ENCODE data around the gene TPST1.
"Not testable (repeated sequence)": the region's sequence is repeated elsewhere in the genome, so short reads cannot be mapped to it uniquely, and the experiment has no call there.

Gene TPST1

DNA sequence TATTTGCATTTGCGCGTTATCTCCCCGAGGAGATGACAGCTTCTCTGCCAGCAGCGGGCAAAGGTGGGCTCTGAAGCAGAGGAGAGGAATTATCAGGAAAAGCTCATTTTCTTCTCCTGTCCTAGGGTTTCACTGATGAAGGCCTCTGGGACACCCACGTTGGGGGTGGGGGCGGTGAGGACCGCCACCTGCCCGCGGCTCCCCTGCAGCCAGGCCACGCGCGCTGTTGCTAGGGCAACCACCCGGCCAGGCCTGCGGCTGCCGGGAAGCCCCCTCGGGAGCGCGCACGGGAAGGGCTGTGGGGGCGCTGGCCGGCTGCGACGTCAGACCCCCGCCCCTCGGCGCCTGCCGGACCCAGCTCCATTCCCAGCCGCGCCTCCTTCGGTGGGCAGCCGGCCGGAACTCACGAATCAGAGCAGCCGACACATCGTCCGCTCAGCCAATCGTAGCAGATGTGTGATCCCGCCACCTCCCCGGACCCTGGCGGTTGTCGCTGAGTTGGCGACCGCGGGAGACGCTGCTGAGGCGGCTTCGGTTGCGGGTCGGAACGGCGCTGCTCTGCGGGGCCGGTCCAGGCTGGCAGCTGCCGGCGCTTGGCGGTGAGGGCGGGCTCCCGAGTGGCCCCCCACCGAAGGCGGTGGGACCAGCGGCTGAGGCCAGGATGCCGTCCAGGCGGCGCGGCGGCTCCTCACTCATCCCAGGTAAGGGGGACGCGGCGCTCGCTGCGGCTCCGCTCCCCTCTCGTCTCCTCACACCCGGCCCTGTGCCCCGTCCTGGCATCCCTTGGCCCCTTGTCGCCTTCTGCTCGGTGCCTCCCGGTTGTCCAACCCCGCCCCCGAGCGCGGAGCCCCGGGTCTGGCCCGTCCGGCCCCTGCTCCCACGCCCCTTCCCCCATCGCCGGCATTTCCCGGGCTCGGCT lies at the start of gene TPST1:
TSS of gene TPST1 (plus strand) at position 513 of the 919 bp plus-strand sequence. CDS start 35,092 bp downstream, outside the sequence.
- peak; percentile 51 for DNase-seq

DNA sequence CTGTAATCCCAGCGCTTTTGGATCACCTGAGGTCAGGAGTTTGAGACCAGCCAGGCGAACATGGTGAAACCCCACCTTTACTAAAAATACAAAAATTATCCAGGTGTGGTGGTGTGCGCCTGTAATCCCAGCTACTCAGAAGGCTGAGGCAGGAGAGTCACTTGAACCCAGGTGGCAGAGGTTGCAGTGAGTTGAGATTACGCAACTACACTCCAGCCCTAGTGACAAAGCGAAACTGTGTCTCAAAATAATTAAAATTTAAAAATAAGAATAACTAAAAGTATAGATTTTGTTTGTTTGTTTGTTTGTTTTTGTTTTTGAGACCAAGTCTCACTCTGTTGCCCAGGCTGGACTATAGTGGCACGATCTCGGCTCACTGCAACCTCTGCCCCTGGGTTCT lies 49.1 kb upstream of the TPST1 start:
- DNase-seq = not testable (repeated sequence)

GRCh38 chr7:66157060-66157459 lies 48.1 kb upstream of the TPST1 start:
- DNase-seq = no peak

- DNase-seq = no peak
Observed at GRCh38 chr7:66162622-66163021, 42.5 kb upstream of the TPST1 start.

- DNase-seq = no peak
Observed at GRCh38 chr7:66163186-66163610, 41.9 kb upstream of the TPST1 start.

- DNase-seq = no peak
Observed at GRCh38 chr7:66164356-66164755, 40.8 kb upstream of the TPST1 start.

DNA sequence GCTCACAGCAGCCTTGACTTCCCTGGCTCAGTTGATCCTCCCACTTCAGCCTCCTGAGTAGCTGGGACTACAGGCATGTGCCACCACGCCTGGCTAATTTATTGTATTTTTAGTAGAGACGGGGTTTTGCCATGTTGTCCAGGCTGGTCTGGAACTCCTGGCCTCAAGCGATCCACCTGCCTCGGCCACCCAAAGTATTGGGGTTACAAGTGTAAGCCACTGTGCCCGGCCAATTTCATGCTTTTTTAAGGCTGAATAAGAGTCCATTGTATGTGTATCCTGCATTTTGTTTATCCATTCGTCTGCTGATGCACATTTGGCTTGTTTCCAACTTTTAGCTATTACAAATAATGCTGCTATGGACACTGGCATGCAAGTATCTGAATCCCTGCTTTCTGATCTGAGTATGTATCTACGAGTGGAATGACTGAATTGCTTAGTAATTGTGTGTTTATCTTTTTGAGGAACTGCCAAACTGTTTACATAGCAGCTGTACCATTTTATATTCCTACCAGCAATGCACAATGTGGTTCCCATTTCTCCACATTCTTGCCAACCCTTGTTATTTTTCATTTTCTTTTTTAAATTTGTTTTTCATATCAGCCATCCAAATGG lies 37.3 kb upstream of the TPST1 start:
- DNase-seq = peak; percentile 4

DNA sequence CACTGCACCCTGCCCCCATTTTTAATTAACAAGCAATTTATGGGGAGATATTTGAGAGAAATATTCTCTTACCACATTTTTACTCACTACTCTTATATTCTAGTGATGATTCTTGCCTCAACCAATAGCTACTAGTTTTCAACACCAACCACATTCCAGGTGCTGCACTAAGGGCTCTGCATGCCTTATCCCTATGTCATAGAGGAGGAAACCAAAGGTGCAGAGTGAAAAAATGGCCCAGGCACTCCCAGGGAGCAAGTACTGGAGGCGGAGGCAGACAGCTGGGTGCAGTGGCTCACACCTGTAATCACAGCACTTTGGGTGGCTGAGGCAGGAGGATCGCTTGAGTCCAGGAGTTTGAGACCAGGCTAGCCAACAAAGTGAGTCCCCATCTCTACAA lies 35.5 kb upstream of the TPST1 start:
- no peak for DNase-seq

DNA sequence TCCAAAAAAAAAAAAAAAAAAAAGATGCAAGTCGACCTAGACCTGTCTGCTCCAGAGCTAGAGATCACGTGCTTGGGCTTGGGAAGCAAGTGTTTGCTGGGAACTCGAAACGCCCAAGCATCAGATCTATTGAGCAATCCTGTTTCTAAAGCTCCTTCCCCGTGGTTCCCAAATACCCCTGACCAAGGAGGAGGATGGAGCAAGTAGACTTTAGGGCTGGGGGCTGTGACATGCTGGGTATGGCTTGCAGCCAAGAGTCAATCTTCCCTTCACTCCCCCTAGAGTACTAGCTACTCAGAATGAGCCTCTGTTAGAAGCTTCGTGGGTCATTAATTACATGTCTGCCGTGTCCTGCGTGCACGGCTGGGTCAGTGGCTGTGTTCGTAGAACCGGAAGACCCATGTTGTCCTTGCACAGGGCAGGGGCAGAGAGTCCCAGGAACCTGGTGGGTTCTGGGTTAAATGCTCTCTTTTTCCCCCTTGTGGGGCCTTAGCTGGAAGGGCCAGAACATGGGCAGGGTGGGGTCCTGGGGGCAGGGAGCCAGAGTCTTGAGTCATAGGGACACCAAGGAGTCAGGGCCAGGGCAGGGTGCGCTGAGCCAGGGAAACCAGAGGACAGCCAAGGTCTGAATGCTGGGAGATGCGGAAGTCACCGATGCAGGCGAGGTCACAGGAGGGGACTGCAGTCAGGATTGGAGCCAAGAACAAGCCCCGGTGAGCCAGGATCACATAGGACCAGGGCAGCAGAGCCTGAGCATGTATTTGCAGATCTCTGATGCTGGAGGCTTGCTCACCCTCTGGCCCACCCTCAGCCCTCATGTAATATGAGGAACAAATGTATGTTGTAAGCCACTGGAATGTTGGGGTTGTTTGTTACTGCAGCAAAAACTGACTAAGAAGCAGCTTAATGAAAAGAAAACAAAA lies 34.6 kb upstream of the TPST1 start:
- DNase-seq = no peak

DNA sequence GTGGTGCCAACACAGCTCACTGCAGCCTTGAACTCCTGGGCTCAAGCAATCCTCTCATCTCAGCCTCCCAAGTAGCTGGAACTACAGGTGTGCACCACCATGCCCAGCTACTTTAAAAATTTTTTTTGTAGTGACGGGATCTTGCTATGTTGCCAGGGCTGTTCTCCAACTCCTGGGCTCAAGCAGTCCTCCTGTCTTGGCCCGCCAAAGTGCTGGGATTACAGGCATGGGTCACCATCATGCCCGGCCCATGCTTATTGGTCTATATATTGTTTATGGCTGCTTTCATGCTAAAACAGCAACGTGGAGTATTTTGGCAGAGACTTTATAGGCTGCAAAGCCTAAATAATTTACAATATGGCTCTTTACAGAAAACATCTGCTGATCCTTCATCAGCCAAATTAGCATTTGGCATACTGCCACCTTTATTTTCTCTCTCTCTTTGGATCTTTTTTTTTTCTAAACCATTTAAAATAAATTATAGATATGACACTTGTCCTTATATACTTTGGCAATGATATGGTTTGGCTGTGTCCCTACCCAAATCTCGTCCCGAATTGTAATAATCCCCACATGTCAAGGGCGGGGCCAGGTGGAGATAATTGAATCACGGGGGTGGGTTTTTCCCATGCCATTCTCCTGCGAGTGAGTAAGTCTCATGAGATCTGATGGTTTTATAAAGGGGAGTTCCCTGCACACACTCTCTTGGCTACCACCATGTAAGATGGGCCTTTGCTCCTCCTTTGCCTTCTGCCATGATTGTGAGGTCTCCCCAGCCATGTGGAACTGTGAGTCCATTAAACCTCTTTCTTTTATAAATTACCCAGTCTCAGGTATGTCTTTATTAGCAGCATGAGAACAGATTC lies 32.4 kb upstream of the TPST1 start:
- not testable (repeated sequence) for DNase-seq

DNA sequence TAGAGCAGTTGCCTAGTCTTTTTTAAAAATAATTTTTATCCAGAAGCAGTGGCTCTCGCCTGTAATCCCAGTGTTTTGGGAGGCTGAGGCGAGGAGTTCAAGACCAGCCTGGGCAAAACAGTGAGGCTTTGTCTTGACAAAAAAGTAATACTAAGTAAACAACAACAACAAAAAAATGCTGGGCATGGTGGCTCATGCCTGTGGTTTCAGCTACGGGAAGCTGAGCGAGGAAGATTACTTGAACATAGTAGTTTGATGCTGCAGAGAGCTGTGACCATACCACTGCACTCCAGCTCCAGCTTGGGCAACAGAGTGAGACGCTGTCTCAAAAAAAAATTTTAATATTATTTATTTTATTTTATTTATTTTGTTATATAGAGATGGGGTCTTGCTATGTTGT lies 31.3 kb upstream of the TPST1 start:
- DNase-seq = no peak

GRCh38 chr7:66175006-66175405 lies 30.1 kb upstream of the TPST1 start:
- not testable (repeated sequence) for DNase-seq

GRCh38 chr7:66176914-66177313 lies 28.2 kb upstream of the TPST1 start:
- no peak for DNase-seq

GRCh38 chr7:66178258-66178657 lies 26.9 kb upstream of the TPST1 start:
- DNase-seq = no peak

DNA sequence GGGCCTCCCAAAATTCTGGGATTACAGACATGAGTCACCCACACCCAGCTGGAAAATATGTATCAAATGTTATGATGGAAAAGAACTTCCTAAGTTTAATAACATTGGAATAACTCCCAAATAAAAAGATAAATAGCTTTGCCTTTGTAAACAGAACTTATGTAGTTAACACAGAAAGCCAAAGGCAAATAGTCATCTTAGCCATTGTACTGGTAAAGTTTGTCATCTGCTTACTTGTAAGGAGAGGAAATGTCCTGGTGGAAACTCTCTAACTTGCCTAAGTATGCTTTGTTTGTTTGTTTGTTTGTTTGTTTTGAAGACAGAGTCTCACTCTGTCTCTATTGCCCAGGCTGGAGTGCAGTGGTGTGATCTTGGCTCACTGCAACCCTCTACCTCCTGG lies 23.8 kb upstream of the TPST1 start:
- no peak for DNase-seq

DNA sequence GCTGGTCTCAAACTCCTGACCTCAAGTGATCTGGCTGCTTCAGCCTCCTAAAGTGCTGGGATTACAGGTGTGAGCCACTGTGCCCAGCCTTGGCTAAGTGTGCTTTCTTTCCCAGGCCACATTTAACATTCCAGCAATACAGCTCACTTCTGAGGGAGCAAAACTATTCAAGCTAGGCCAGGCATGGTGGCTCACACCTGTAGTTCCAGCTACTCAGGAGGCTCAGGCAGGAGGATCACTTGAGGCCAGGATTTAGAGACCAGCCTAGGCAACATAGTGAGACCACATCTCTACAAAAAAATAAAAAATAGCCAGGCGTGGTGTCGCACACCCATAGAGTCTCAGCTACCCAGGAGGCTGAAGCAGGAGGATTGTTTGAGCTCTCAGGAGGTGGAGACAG lies 23.3 kb upstream of the TPST1 start:
- no peak for DNase-seq

DNA sequence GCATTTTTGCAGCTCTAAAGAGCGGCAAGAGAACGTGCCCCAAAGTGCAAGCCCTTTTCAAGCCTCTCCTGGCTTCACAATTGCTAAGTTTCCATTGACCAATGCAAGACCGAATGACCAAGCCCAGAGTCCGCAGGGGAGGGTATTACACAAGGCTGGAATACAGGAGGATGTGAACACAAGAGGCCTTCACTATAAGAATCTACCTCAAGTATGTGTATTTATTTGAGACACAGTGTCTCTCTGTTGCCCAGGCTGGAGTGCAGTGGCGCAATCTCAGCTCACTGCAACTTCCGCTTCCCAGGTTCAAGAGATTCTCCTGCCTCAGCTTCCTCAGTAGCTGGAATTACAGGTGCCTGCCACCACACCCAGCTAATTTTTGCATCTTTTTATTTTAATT lies 22.2 kb upstream of the TPST1 start:
- DNase-seq = no peak

GRCh38 chr7:66183700-66184099 lies 21.4 kb upstream of the TPST1 start:
- DNase-seq = no peak

- no peak for DNase-seq
Observed at GRCh38 chr7:66185680-66186187, 19.4 kb upstream of the TPST1 start.

DNA sequence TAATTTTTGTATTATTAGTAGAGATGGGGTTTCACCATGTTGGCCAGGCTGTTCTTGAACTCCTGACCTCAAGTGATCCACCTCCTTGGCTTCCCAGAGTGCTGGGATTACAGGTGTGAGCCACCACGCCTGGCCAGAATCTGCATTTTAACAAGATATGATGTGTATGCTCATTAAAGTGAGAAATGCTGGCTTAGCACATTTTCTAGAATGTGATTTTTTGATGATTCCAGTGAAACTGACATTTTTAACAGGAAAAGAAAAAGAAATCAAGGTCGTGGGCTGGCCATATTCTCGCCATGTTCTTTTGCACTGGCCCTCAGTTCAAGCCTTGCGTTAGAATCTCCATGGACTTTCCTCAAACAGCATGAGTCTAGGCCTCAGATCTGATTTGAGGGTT lies 18.1 kb upstream of the TPST1 start:
- no peak for DNase-seq

GRCh38 chr7:66187905-66188304 lies 17.2 kb upstream of the TPST1 start:
- no peak for DNase-seq

DNA sequence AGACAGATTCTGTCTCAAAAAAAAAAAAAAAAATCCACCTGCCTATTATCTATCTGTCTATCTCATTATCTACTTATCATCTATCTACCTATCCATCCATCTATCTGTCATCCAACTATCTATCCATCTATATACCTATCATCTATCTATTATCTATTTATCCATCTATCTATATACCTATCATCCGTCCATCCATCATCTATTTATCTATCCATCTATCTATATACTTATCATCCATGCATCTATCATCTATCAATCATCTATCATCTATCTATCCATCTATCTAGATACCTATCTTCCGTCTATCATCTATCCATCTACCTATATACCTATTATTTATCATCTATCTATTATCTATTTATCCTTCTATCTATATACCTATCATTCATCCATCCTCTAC lies 16.5 kb upstream of the TPST1 start:
- no peak for DNase-seq
